NT2/D1 (cell line): Measurements from ENCODE around the gene EPHB4.
"Not testable (repeated sequence)": the region's sequence is repeated elsewhere in the genome, so short reads cannot be mapped to it uniquely, and the experiment has no call there.

ENCODE experiments used
- DNase-seq: peaks from one replicate; pipeline ENCODE4 v3.0.0-alpha.2; 2011; ENCODE audit warnings: low read depth, low spot score
- H3K27me3 ChIP-seq: 2 replicates; pipeline ENCODE4 v1.6.0; 2011; ENCODE audit warnings: mild to moderate bottlenecking; ENCODE audit not compliant: insufficient read length, insufficient read depth
- H3K36me3 ChIP-seq: 2 replicates; pipeline ENCODE4 v1.6.1; 2011; ENCODE audit warnings: mild to moderate bottlenecking, low read length, mixed read lengths; ENCODE audit not compliant: insufficient read depth, insufficient read length
- H3K4me1 ChIP-seq: 2 replicates; pipeline ENCODE4 v1.5.1; 2011; ENCODE audit not compliant: insufficient read depth, insufficient read length
- H3K4me3 ChIP-seq: 2 replicates; pipeline ENCODE4 v1.5.1; 2011; ENCODE audit warnings: low read depth; ENCODE audit not compliant: insufficient read length
- H3K9ac ChIP-seq: 2 replicates; pipeline ENCODE4 v1.6.0; 2011; ENCODE audit warnings: low read depth; ENCODE audit not compliant: insufficient read length
- H3K9me3 ChIP-seq: 2 replicates; pipeline ENCODE4 v1.5.1; 2011; ENCODE audit warnings: mild to moderate bottlenecking, low read length; ENCODE audit not compliant: insufficient read depth
- SUZ12 ChIP-seq: IDR thresholded peaks from 2 replicates; pipeline ENCODE4 v1.6.1; 2011; ENCODE audit not compliant: insufficient read length, insufficient read depth; ENCODE audit errors: extremely low read depth
- YY1 ChIP-seq: IDR thresholded peaks from 2 replicates; pipeline ENCODE4 v1.6.1; 2011; ENCODE audit not compliant: insufficient read length, insufficient read depth
- ZNF274 ChIP-seq: IDR thresholded peaks from 2 replicates; pipeline ENCODE4 v1.6.1; 2011; ENCODE audit warnings: mild to moderate bottlenecking, low read depth, low read length

EPHB4 gene

DNA sequence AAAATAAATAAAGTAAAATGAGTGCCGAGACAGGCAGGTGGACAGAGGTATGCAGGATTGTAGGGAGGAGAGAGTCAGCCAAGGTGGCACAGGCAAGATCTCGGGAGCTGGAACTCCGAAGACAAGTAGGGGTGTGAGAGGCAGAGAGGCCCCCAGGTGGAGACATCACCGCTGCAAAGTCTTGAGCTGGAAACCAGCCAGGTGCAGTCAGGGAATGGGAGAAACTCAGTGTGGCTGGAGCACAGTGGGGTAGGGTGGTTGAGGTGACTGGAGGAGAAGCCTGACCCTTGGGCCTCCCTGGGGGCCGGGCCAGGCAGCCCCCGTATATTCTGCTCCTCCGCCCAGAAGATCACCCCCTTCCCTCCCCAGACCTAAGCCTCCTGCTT is 4.2 kb downstream of the EPHB4 start:
- H3K9ac ChIP-seq: no peak overlapping the region
- H3K9me3 ChIP-seq: no peaks in the 10 kb centered on the region
- H3K4me3 ChIP-seq: no peak overlapping the region
- H3K36me3 ChIP-seq: peaks cover 59% of the 10 kb centered on the region
- TF ChIP-seq ZNF274: no peak
- no peak for TF ChIP-seq SUZ12
- no peak for TF ChIP-seq YY1
- H3K27me3 ChIP-seq: no peaks in the 10 kb centered on the region
- DNase-seq: no peak
- peaks cover 11% of the 10 kb centered on the region for H3K4me1 ChIP-seq

DNA sequence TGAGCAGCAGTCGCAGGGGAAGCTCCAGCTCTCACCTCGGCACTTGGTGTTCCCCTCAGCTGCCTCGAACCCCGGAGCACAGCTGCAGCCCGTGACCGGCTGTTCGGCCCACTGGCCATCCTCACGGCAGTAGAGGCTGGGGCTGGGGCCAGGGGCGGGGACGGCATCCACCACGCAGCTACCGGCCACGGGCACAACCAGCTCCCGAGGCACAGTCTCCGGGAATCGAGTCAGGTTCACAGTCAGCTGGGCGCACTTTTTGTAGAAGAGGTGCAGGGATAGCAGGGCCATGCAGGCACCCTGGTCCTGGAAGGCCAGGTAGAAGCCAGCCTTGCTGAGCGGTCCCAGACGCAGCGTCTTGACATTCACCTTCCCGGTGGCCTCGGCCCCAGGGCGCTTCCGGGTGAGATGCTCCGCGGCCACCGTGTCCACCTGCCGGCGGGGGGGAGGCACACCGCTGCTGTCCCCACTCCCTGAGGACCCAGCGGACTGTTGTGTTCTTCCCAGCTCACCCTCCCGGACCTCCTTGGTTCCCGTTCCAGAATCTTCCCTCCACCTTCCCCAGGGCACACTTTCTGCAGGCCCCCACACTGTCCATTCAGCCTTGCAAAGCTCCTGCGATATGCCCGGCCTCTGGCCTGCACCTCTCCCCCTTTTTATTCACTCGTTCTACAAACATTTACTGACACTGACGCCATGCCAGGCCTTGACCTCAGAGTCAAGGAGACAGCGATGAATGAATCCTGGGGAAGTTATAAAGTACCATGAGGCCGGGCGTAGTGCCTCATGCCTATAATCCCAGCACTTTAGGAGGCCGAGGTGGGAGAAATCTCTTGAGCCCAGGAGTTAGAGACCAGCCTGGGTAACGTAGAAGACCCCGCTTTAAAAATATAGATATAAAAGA is 4.8 kb downstream of the EPHB4 start:
- Histone ChIP-seq H3K4me3 (no peak overlapping the region), H3K9me3 (no peaks in the 10 kb centered on the region), H3K4me1 (peaks cover 11% of the 10 kb centered on the region), H3K36me3 (peaks cover 61% of the 10 kb centered on the region), H3K27me3 (no peaks in the 10 kb centered on the region), H3K9ac (no peak overlapping the region)
- no peak for TF ChIP-seq YY1
- no peak for TF ChIP-seq ZNF274
- no peak for TF ChIP-seq SUZ12
- no peak for DNase-seq

GRCh38 chr7:100819586-100819985 is 7.7 kb downstream of the EPHB4 start:
- TF ChIP-seq SUZ12 (no peak), ZNF274 (no peak), YY1 (no peak)
- H3K36me3 ChIP-seq: peaks cover 85% of the 10 kb centered on the region

GRCh38 chr7:100818825-100819224 is 8.5 kb downstream of the EPHB4 start:
- Histone ChIP-seq H3K36me3 (peaks cover 84% of the 10 kb centered on the region), H3K9ac (no peak overlapping the region)
- TF ChIP-seq SUZ12 (no peak), YY1 (no peak), ZNF274 (no peak)

More at GRCh38 chr7:100819586-100819985, 7.7 kb downstream of the EPHB4 start:
- peaks cover 11% of the 10 kb centered on the region for H3K4me1 ChIP-seq
- H3K9ac ChIP-seq: peak overlapping the region; percentile 21
- DNase-seq: no peak
- H3K27me3 ChIP-seq: no peaks in the 10 kb centered on the region
- no peaks in the 10 kb centered on the region for H3K9me3 ChIP-seq
- no peak overlapping the region for H3K4me3 ChIP-seq

GRCh38 chr7:100818366-100818765 is 9.0 kb downstream of the EPHB4 start:
- no peak overlapping the region for H3K9ac ChIP-seq
- H3K27me3 ChIP-seq: no peaks in the 10 kb centered on the region
- H3K4me1 ChIP-seq: peaks cover 6% of the 10 kb centered on the region
- H3K4me3 ChIP-seq: no peak overlapping the region
- H3K9me3 ChIP-seq: no peaks in the 10 kb centered on the region
- no peak for DNase-seq
- TF ChIP-seq YY1 (no peak), ZNF274 (no peak), SUZ12 (no peak)
- H3K36me3 ChIP-seq: peaks cover 84% of the 10 kb centered on the region

More at GRCh38 chr7:100818825-100819224, 8.5 kb downstream of the EPHB4 start:
- peaks cover 6% of the 10 kb centered on the region for H3K4me1 ChIP-seq
- no peaks in the 10 kb centered on the region for H3K9me3 ChIP-seq
- DNase-seq: no peak
- no peak overlapping the region for H3K4me3 ChIP-seq
- no peaks in the 10 kb centered on the region for H3K27me3 ChIP-seq

DNA sequence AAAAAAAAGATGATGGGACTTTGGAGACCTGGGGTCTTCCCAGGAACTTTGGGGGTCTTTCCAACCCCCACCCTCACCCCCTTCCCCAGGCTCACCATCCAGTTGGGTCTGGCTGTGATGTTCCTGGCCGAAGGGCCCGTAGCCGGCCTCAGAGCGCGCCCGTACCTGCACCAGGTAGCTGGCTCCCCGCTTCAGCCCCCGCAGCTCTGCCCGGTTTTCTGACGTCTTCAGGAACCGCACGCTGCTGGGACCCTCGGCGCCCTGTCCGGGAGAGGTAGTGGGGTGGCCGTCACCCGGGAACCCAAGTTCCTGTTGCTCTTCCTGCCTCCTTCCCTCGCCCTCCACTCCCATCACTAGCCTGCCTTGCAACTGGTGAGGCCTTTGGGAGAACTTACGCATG is 10.2 kb downstream of the EPHB4 start:
- Histone ChIP-seq H3K4me3 (no peak overlapping the region), H3K9me3 (no peaks in the 10 kb centered on the region), H3K36me3 (peaks cover 83% of the 10 kb centered on the region), H3K27me3 (no peaks in the 10 kb centered on the region), H3K4me1 (peaks cover 4% of the 10 kb centered on the region), H3K9ac (no peak overlapping the region)
- TF ChIP-seq ZNF274 (no peak), SUZ12 (no peak), YY1 (no peak)
- no peak for DNase-seq

GRCh38 chr7:100816515-100816914 is 10.8 kb downstream of the EPHB4 start:
- peaks cover 81% of the 10 kb centered on the region for H3K36me3 ChIP-seq
- not testable (repeated sequence) for DNase-seq

More at GRCh38 chr7:100816515-100816914, 10.8 kb downstream of the EPHB4 start:
- not testable (repeated sequence) for H3K9me3 ChIP-seq, H3K4me1 ChIP-seq, H3K27me3 ChIP-seq, H3K4me3 ChIP-seq, H3K9ac ChIP-seq
